Heart left ventricle (tissue), 13 donors: ENCODE measurements around the gene FAM83E.
A peak's percentile ranks its signal among the peaks of the same experiment; 100 is the strongest.

Source experiments
- CTCF ChIP-seq, 12 donors: fragments of 200-600 bp; sonication (generic) in 4 of 12; IDR thresholded peaks; one replicate each; pipeline versions ENCODE4 v1.5.0 to v1.8.0; 2018 to 2022; ENCODE audit warnings: antibody characterized with exemption in 12 of 12, mild to moderate bottlenecking in 5 of 12
- POLR2A ChIP-seq, 2 donors: fragments of 450-650 bp; IDR thresholded peaks; one replicate each; pipeline ENCODE4 v1.6.1; 2017; ENCODE audit warnings: antibody characterized with exemption in 2 of 2, mild to moderate bottlenecking in 2 of 2, moderate library complexity in 2 of 2
- donor health status: ischemic (EF 13 %, LVEDD 7.1; RV severe dilation, severe dysfunction).
- donor health status: DM: no; HTN: yes; CAD: no.
- donor health status: DM: no; HTN: no; CAD: no.
- donor health status: ischemic (EF 25% LVEDD 6.9; RV normal size, moderate dysfunction).
- donor health status: ischemic (EF 25% LVEDD 5.7; RV mildly dilated, moderate dysfunction).
- donor health status: ischemic (EF 35%, LVEDD 5.7; RV mildly dilated, moderate dysfunction).
- donor health status: nonischemic (EF 11% LVEDD 7.7; RV severe dilation, severe dysfunction).
- donor health status: DM: yes; HTN: yes; CAD: no.
- donor health status: PGD.
- donor health status: ischemic (EF 29% LVEDD 5.4; RV normal size, mild dysfunction).
- donor health status: nonischemic (EF 23%, LVEDD 6.1; RV moderate dilation, normal function).

- TF ChIP-seq CTCF (IDR thresholded peaks at IDR 0.05) (no peak), POLR2A (IDR thresholded peaks at IDR 0.05) (peak in 1 of 2 donors; percentile 39)
Observed at GRCh38 chr19:48634424-48635262, 19.8 kb upstream of the FAM83E start.
